GM19239 (cell line): Measurements from ENCODE around the gene EOMES.
A peak's percentile ranks its signal among the peaks of the same experiment; 100 is the strongest.
"Not testable (repeated sequence)": the region's sequence is repeated elsewhere in the genome, so short reads cannot be mapped to it uniquely, and the experiment has no call there.

Experiments
- DNase-seq: peaks from one replicate; pipeline ENCODE4 v3.0.0; 2011; ENCODE audit warnings: low spot score; ENCODE audit not compliant: insufficient read length
- FAIRE-seq: peaks from 2 replicates; lab custom pipeline; 2011; peaks lifted over from hg19 to GRCh38; lab: Jason Lieb, UNC

Gene EOMES

GRCh38 chr3:27721717-27722564 is at the start of gene EOMES:
EOMES (minus strand) TSS chr3:27722323; CDS start chr3:27722294, 29 bp downstream.
- peak; percentile 53 for DNase-seq
- no peak for FAIRE-seq

- not testable (repeated sequence) for FAIRE-seq, DNase-seq
Observed at GRCh38 chr3:27770384-27770783, 48.3 kb upstream of the EOMES start.

GRCh38 chr3:27767000-27767399 is 44.9 kb upstream of the EOMES start:
- no peak for FAIRE-seq

GRCh38 chr3:27758083-27758482 is 36.0 kb upstream of the EOMES start:
- no peak for DNase-seq
- FAIRE-seq = no peak

More at GRCh38 chr3:27767000-27767399, 44.9 kb upstream of the EOMES start:
- DNase-seq = no peak

- FAIRE-seq = no peak
- DNase-seq = no peak
Observed at GRCh38 chr3:27756877-27757276, 34.8 kb upstream of the EOMES start.

GRCh38 chr3:27752926-27753325 is 30.8 kb upstream of the EOMES start:
- no peak for DNase-seq
- no peak for FAIRE-seq

- no peak for FAIRE-seq
- DNase-seq = no peak
Observed at GRCh38 chr3:27749643-27750042, 27.5 kb upstream of the EOMES start.

- DNase-seq = no peak
Observed at GRCh38 chr3:27746838-27747237, 24.7 kb upstream of the EOMES start.

GRCh38 chr3:27740854-27741253 is 18.7 kb upstream of the EOMES start:
- FAIRE-seq = no peak
- no peak for DNase-seq

More at GRCh38 chr3:27746838-27747237, 24.7 kb upstream of the EOMES start:
- FAIRE-seq = no peak

GRCh38 chr3:27737091-27737490 is 15.0 kb upstream of the EOMES start:
- no peak for FAIRE-seq
- DNase-seq = no peak

- FAIRE-seq (no peak), DNase-seq (no peak)
Observed at GRCh38 chr3:27730774-27731659, 8.9 kb upstream of the EOMES start.

GRCh38 chr3:27729748-27730611 is 7.9 kb upstream of the EOMES start:
- DNase-seq (no peak), FAIRE-seq (no peak)

- DNase-seq = no peak
- FAIRE-seq = no peak
Observed at GRCh38 chr3:27729325-27729724, 7.2 kb upstream of the EOMES start.

GRCh38 chr3:27728195-27729087 is 6.3 kb upstream of the EOMES start:
- DNase-seq = no peak
- FAIRE-seq = no peak

GRCh38 chr3:27726240-27726639 is 4.1 kb upstream of the EOMES start:
- FAIRE-seq = no peak

GRCh38 chr3:27724459-27725197 is 2.5 kb upstream of the EOMES start:
- DNase-seq = no peak
- FAIRE-seq = no peak

More at GRCh38 chr3:27726240-27726639, 4.1 kb upstream of the EOMES start:
- DNase-seq = no peak

GRCh38 chr3:27723815-27724458 is 1.8 kb upstream of the EOMES start:
- FAIRE-seq (no peak), DNase-seq (no peak)

- DNase-seq (no peak), FAIRE-seq (no peak)
Observed at GRCh38 chr3:27723456-27723814, 1.3 kb upstream of the EOMES start.
